GM23338 (cell line): Measurements from ENCODE around the gene GPRASP2. TPM values are rescaled to one million over a fixed set of nuclear protein-coding genes. Genes with fewer than 3 reads are reported as not detected.

Experiments
- ATAC-seq: fragments of 200-7000 bp; cut with Tn5 transposase; 3 replicates; pipeline ENCODE4 v1.9.1; 2020
- DNase-seq: peaks from one replicate; pipeline ENCODE4 v3.0.0-alpha.2; 2015; ENCODE audit warnings: low spot score
- H2AFZ ChIP-seq: fragments of 200-600 bp; sonication (generic); 2 replicates; pipeline ENCODE4 v1.8.0; 2016; ENCODE audit warnings: antibody characterized with exemption, mild to moderate bottlenecking, moderate library complexity
- H3F3A ChIP-seq: fragments of 200-600 bp; sonication (generic); replicated peaks from 2 replicates; pipeline ENCODE4 v1.8.0; 2017; ENCODE audit warnings: antibody characterized with exemption, mixed run types, low read depth
- H3K27ac ChIP-seq: fragments of 200-600 bp; sonication (generic); 2 replicates; pipeline ENCODE4 v1.6.1; 2016; ENCODE audit warnings: low read depth
- H3K27me3 ChIP-seq: fragments of 200-600 bp; sonication (generic); 2 replicates; pipeline ENCODE4 v1.8.0; 2016; ENCODE audit warnings: mild to moderate bottlenecking, mixed run types, moderate library complexity; ENCODE audit not compliant: insufficient read depth
- H3K36me3 ChIP-seq: fragments of 200-600 bp; sonication (generic); 2 replicates; pipeline ENCODE4 v1.8.0; 2016; ENCODE audit warnings: mild to moderate bottlenecking; ENCODE audit not compliant: insufficient read depth
- H3K4me1 ChIP-seq: fragments of 200-600 bp; sonication (generic); 2 replicates; pipeline ENCODE4 v1.8.0; 2016; ENCODE audit warnings: mild to moderate bottlenecking, moderate library complexity; ENCODE audit not compliant: insufficient read depth
- H3K4me2 ChIP-seq: fragments of 200-600 bp; sonication (generic); 2 replicates; pipeline ENCODE4 v1.7.1; 2017; ENCODE audit warnings: mixed run types
- H3K4me3 ChIP-seq: fragments of 200-600 bp; sonication (generic); 2 replicates; pipeline ENCODE4 v1.6.1; 2016; ENCODE audit warnings: mixed run types
- H3K79me2 ChIP-seq: fragments of 200-600 bp; sonication (generic); replicated peaks from 2 replicates; pipeline ENCODE4 v1.8.0; 2017; ENCODE audit warnings: mild to moderate bottlenecking; ENCODE audit not compliant: insufficient read depth
- H3K9me2 ChIP-seq: fragments of 200-600 bp; sonication (generic); 2 replicates; pipeline ENCODE4 v1.8.0; 2017; ENCODE audit not compliant: insufficient read depth
- H4K20me1 ChIP-seq: fragments of 200-600 bp; sonication (generic); replicated peaks from 2 replicates; pipeline ENCODE4 v1.8.0; 2017; ENCODE audit warnings: mild to moderate bottlenecking; ENCODE audit not compliant: insufficient read depth
- H3K27ac Mint-ChIP-seq: 2 replicates; pipeline ENCODE4 v1.8.0; 2020; ENCODE audit warnings: inconsistent platforms, mild to moderate bottlenecking, moderate library complexity, mixed read lengths
- H3K27me3 Mint-ChIP-seq: 3 replicates; pipeline ENCODE4 v1.8.0; 2022; ENCODE audit warnings: low read depth, mild to moderate bottlenecking, moderate library complexity, mixed read lengths, inconsistent platforms; ENCODE audit not compliant: insufficient read depth, poor library complexity
- H3K36me3 Mint-ChIP-seq: 3 replicates; pipeline ENCODE4 v1.8.0; 2021; ENCODE audit warnings: low read depth, mild to moderate bottlenecking, inconsistent platforms, moderate library complexity, mixed read lengths
- H3K4me1 Mint-ChIP-seq: 3 replicates; pipeline ENCODE4 v1.8.0; 2020; ENCODE audit warnings: mild to moderate bottlenecking, inconsistent platforms, mixed read lengths
- H3K4me3 Mint-ChIP-seq: 3 replicates; pipeline ENCODE4 v1.8.0; 2021; ENCODE audit warnings: moderate library complexity, mild to moderate bottlenecking, inconsistent platforms, mixed read lengths
- H3K9me3 Mint-ChIP-seq: 3 replicates; pipeline ENCODE4 v1.8.0; 2020; ENCODE audit warnings: moderate library complexity, mild to moderate bottlenecking, inconsistent platforms, mixed read lengths
- CREB1 ChIP-seq: fragments of 250-450 bp; sonication (Bioruptor Pico); IDR thresholded peaks from 2 replicates; pipeline ENCODE4 v1.5.0; 2020; ENCODE audit warnings: low read depth, mild to moderate bottlenecking, moderate library complexity
- CTCF ChIP-seq, 2 experiments: fragments of 200-600 bp in 1 of 2; sonication (generic) in 1 of 2; conservative IDR thresholded peaks; 2 replicates each; pipeline versions ENCODE4 v1.5.1 to v1.6.1; 2016 to 2017; ENCODE audit warnings: antibody characterized with exemption in 2 of 2, low read depth in 2 of 2, mild to moderate bottlenecking in 2 of 2, moderate library complexity in 1 of 2
- ETS1 ChIP-seq: IDR thresholded peaks from 2 replicates; pipeline ENCODE4 v1.6.1; 2016; ENCODE audit warnings: antibody characterized with exemption
- EZH2 ChIP-seq: fragments of 200-600 bp; sonication (generic); IDR thresholded peaks from one replicate; pipeline ENCODE4 v1.8.0; 2017; ENCODE audit warnings: antibody characterized with exemption, mild to moderate bottlenecking, low read depth; ENCODE audit not compliant: unreplicated experiment
- EZH2phosphoT487 ChIP-seq: fragments of 200-600 bp; sonication (generic); IDR thresholded peaks from one replicate; pipeline ENCODE4 v1.8.1; 2018; ENCODE audit warnings: antibody characterized with exemption; ENCODE audit not compliant: unreplicated experiment
- NANOG ChIP-seq: IDR thresholded peaks from 2 replicates; pipeline ENCODE4 v1.6.1; 2016; ENCODE audit warnings: antibody characterized with exemption, borderline replicate concordance
- POLR2AphosphoS5 ChIP-seq: IDR thresholded peaks from 2 replicates; pipeline ENCODE4 v1.6.1; 2016; ENCODE audit warnings: antibody characterized with exemption, low read depth
- ZNF331 ChIP-seq: fragments of 250-450 bp; sonication (Bioruptor Pico); IDR thresholded peaks from 2 replicates; pipeline ENCODE4 v1.5.0; 2020; ENCODE audit warnings: low read depth, mild to moderate bottlenecking, moderate library complexity
- ZNF462 ChIP-seq: fragments of 250-450 bp; sonication (Bioruptor Pico); IDR thresholded peaks from 2 replicates; pipeline ENCODE4 v1.5.0; 2020; ENCODE audit warnings: mild to moderate bottlenecking, moderate library complexity
- polyA plus RNA-seq: library from polyadenylated mRNA; unstranded; fragments of >200 nt; fragmentation: Nextera tagmentation; extraction: Ambion mirVana; gene quantifications from 2 replicates; pipeline ENCODE4 v1.2.1, GENCODE V29; 2016
- total RNA-seq: library from RNA; depleted of rRNA; stranded (reverse); fragments of >200 nt; shearing (Covaris generic); gene quantifications from 2 replicates; pipeline ENCODE4 v1.2.3, GENCODE V29; 2014

Gene GPRASP2
- total and polyA plus RNA-seq, 2 experiments from 2014 or later: 4.9 to 22.4 TPM

GRCh38 chrX:102712981-102713625 lies 855 bp downstream of the GPRASP2 start:
- Histone ChIP-seq H3K27ac (no peak overlapping the region), H3K4me3 (peak overlapping the region; percentile 72), H4K20me1 (no peaks in the 10 kb centered on the region), H3K9me2 (no peaks in the 10 kb centered on the region), H3F3A (no peaks in the 10 kb centered on the region), H3K79me2 (no peaks in the 10 kb centered on the region), H3K36me3 (no peaks in the 10 kb centered on the region), H3K27me3 (peaks cover 13% of the 10 kb centered on the region), H2AFZ (no peak overlapping the region), H3K4me2 (peak overlapping the region; percentile 79), H3K4me1 (no peaks in the 10 kb centered on the region; the same call in 1 of the 2 replicates)
- peak overlapping the region; percentile 91 for H3K4me3 Mint-ChIP-seq
- peak overlapping the region; percentile 59; the same call in 1 of the 2 replicates for H3K27ac Mint-ChIP-seq
- peaks cover 9% of the 10 kb centered on the region; the same call in 1 of the 3 replicates for H3K36me3 Mint-ChIP-seq
- no peaks in the 10 kb centered on the region for H3K9me3 Mint-ChIP-seq
- peaks cover 11% of the 10 kb centered on the region for H3K4me1 Mint-ChIP-seq
- peaks cover 9% of the 10 kb centered on the region for H3K27me3 Mint-ChIP-seq
- peak; percentile 64 for DNase-seq
- TF ChIP-seq ETS1 (no peak), NANOG (no peak), ZNF331 (CRISPR knock-in tag) (no peak), CTCF (conservative IDR thresholded peaks at IDR 0.05; ENCODE audit: low read depth in 2 of 2) (peak; percentile 55 to 58), ZNF462 (CRISPR knock-in tag) (no peak), POLR2AphosphoS5 (no peak), CREB1 (CRISPR knock-in tag) (peak; percentile 60; the same call in 1 of the 2 replicates), EZH2 (no peak), EZH2phosphoT487 (no peak)
- ATAC-seq: peak; percentile 52
